HepG2 (cell line): ENCODE measurements around the gene DPEP2NB. TPM values are rescaled to one million over a fixed set of nuclear protein-coding genes. Genes with fewer than 3 reads are reported as not detected.

Source experiments
- BCL3 ChIP-seq: sonication (generic); formaldehyde crosslinking; IDR thresholded peaks from 2 replicates; pipeline ENCODE4 v1.5.1; 2020; ENCODE audit warnings: mild to moderate bottlenecking, missing genetic modification reagents, moderate library complexity
- CSRNP1 ChIP-seq: sonication (generic); formaldehyde crosslinking; IDR thresholded peaks from 2 replicates; pipeline ENCODE4 v1.8.1; 2023; ENCODE audit warnings: mild to moderate bottlenecking, missing genetic modification reagents
- FOXA1 ChIP-seq, 2 experiments: fragments of 450-650 bp in 1 of 2; sonication (generic) in 1 of 2; formaldehyde crosslinking in 1 of 2; IDR thresholded peaks; 2 replicates each; pipeline versions ENCODE4 v1.4.0 to v1.6.1; 2016 to 2020; ENCODE audit warnings: missing genetic modification reagents in 1 of 2
- HDAC2 ChIP-seq: sonication (generic); formaldehyde crosslinking; IDR thresholded peaks from 2 replicates; pipeline ENCODE4 v1.4.0; 2020; ENCODE audit warnings: missing genetic modification reagents
- HMGA1 ChIP-seq: sonication (generic); formaldehyde crosslinking; conservative IDR thresholded peaks from 2 replicates; pipeline ENCODE4 v1.4.0; 2020; ENCODE audit warnings: missing genetic modification reagents
- HOXA7 ChIP-seq: sonication (generic); formaldehyde crosslinking; IDR thresholded peaks from 2 replicates; pipeline ENCODE4 v1.8.1; 2022; ENCODE audit warnings: mild to moderate bottlenecking, missing genetic modification reagents, moderate library complexity
- KDM3A ChIP-seq: IDR thresholded peaks from 2 replicates; pipeline ENCODE4 v1.6.1; 2018; ENCODE audit warnings: low read depth, missing compliant biosample characterization
- NR2F1 ChIP-seq, 2 experiments: fragments of 450-650 bp in 1 of 2; formaldehyde crosslinking in 1 of 2; IDR thresholded peaks; 2 replicates each; pipeline versions ENCODE4 v1.5.0 to v1.6.1; 2016 to 2020; ENCODE audit warnings: mild to moderate bottlenecking in 1 of 2, missing compliant biosample characterization in 1 of 2, missing genetic modification reagents in 1 of 2, moderate library complexity in 1 of 2
- RXRA ChIP-seq: sonication (generic); formaldehyde crosslinking; IDR thresholded peaks from 2 replicates; pipeline ENCODE4 v1.5.1; 2020; ENCODE audit warnings: missing genetic modification reagents
- SP1 ChIP-seq, 2 experiments: fragments of 450-650 bp in 1 of 2; sonication (generic) in 1 of 2; formaldehyde crosslinking in 1 of 2; IDR thresholded peaks; 2 replicates each; pipeline versions ENCODE4 v1.4.0 to v1.6.1; 2016 to 2020; ENCODE audit warnings: missing genetic modification reagents in 1 of 2
- TAF1 ChIP-seq: sonication (generic); formaldehyde crosslinking; IDR thresholded peaks from 2 replicates; pipeline ENCODE4 v1.4.0; 2020; ENCODE audit warnings: missing genetic modification reagents
- ZFP82 ChIP-seq: sonication (generic); formaldehyde crosslinking; IDR thresholded peaks from 2 replicates; pipeline ENCODE4 v1.5.1; 2020; ENCODE audit warnings: mild to moderate bottlenecking, missing genetic modification reagents, borderline replicate concordance
- ZFX ChIP-seq: sonication (generic); formaldehyde crosslinking; IDR thresholded peaks from 2 replicates; pipeline ENCODE4 v1.4.0; 2020; ENCODE audit warnings: mild to moderate bottlenecking, low read depth, missing genetic modification reagents, moderate library complexity
- ZNF180 ChIP-seq: sonication (generic); formaldehyde crosslinking; IDR thresholded peaks from 2 replicates; pipeline ENCODE4 v1.4.0; 2020; ENCODE audit warnings: low read depth, missing genetic modification reagents, borderline replicate concordance
- ZNF282 ChIP-seq: fragments of 450-650 bp; IDR thresholded peaks from 2 replicates; pipeline ENCODE4 v1.6.1; 2018; ENCODE audit not compliant: partially characterized antibody
- ZNF432 ChIP-seq: sonication (generic); formaldehyde crosslinking; IDR thresholded peaks from 2 replicates; pipeline ENCODE4 v1.5.0; 2020; ENCODE audit warnings: missing genetic modification reagents, mild to moderate bottlenecking, borderline replicate concordance
- ZNF546 ChIP-seq: sonication (generic); formaldehyde crosslinking; conservative IDR thresholded peaks from 2 replicates; pipeline ENCODE4 v1.8.1; 2023; ENCODE audit warnings: mild to moderate bottlenecking, missing genetic modification reagents
- ZNF547 ChIP-seq: sonication (generic); formaldehyde crosslinking; IDR thresholded peaks from 2 replicates; pipeline ENCODE4 v1.5.1; 2020; ENCODE audit warnings: mild to moderate bottlenecking, missing genetic modification reagents
- ZNF790 ChIP-seq: sonication (generic); formaldehyde crosslinking; IDR thresholded peaks from 2 replicates; pipeline ENCODE4 v1.8.0; 2022; ENCODE audit warnings: missing genetic modification reagents, mild to moderate bottlenecking, borderline replicate concordance
- polyA plus RNA-seq, 8 experiments: library from polyadenylated mRNA; depleted of rRNA in 3 of 8; stranded (reverse) in 7 of 8; unstranded in 1 of 8; fragments of >200 nt; fragmentation: Illumina TruSeq in 4 of 8; extraction: Trizol in 4 of 8; gene quantifications; 2 replicates each; pipeline versions ENCODE4 v1.2.1 to v1.2.3, GENCODE V29; 2011 to 2016; ENCODE audit warnings: low read depth in 4 of 8, missing spikeins in 1 of 8, mixed read lengths in 1 of 8; ENCODE audit not compliant: insufficient read depth in 1 of 8
- total RNA-seq, 5 experiments: library from RNA; depleted of rRNA; stranded (reverse); fragments of >200 nt; fragmentation: Illumina TruSeq; extraction: Trizol; gene quantifications; 2 replicates each; pipeline ENCODE4 v1.2.3, GENCODE V29; 2016; ENCODE audit warnings: low read depth in 1 of 5
- TF ChIP-seq, protein P1 (sequence below): sonication (generic); formaldehyde crosslinking; IDR thresholded peaks from 2 replicates; pipeline ENCODE4 v1.4.0; 2020; ENCODE audit warnings: missing genetic modification reagents
- TF ChIP-seq, protein P2 (sequence below): sonication (generic); formaldehyde crosslinking; IDR thresholded peaks from 2 replicates; pipeline ENCODE4 v1.4.0; 2020; ENCODE audit warnings: missing genetic modification reagents
- TF ChIP-seq, protein P3 (sequence below): sonication (generic); formaldehyde crosslinking; IDR thresholded peaks from 2 replicates; pipeline ENCODE4 v1.4.0; 2020; ENCODE audit warnings: mild to moderate bottlenecking, missing genetic modification reagents

Gene DPEP2NB
- total and polyA plus RNA-seq, 2 of the 13 experiments (the other 11 are each of a cell fraction or from before 2014, with no cell fraction given), result not detected

DNA sequence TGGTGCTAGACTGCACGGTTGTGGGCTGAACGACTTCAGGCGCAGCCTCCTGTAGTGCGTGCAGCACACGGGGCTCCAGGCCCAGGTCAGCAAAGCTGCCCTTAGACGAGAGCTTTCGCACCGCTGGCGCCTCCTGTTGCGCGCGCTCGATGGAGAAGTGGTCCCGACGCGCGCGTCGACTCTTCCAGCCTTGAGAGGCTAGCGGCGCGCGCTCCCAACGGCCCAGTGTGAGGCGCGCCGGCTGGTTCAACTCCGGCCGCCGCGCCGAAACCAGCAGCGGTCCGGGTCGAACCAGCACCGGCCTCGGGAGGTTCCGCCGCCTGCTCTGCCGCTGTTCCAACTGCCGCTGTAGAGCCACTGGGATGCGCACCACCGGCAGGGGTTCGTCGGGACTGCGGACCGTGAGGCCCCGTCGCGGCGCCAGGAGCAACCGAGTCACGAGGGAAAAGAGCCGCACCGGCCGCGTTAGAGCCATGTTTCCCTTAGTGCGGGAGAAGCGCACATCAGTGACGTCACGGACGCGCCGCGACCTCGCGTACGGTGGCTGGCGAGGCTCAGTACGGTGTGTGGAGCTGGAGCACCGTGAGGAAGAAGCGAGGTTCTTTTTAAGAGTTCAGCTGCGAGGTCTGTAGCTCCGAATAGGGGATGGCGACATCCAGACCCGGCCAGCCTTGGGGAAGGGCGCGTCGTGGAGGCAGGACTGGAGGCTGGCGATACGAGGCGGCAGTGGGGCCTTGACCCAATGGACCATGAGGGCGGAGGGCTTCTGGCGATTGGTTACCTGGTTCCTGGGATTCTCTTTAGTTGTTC lies 7.2 kb upstream of the DPEP2NB start, which contains the start of the genes DDX28 and DUS2 (continued):
- TF ChIP-seq, protein P1, sequence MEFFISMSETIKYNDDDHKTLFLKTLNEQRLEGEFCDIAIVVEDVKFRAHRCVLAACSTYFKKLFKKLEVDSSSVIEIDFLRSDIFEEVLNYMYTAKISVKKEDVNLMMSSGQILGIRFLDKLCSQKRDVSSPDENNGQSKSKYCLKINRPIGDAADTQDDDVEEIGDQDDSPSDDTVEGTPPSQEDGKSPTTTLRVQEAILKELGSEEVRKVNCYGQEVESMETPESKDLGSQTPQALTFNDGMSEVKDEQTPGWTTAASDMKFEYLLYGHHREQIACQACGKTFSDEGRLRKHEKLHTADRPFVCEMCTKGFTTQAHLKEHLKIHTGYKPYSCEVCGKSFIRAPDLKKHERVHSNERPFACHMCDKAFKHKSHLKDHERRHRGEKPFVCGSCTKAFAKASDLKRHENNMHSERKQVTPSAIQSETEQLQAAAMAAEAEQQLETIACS (CRISPR knock-in tag), result peak; percentile 92
- TF ChIP-seq CSRNP1 (CRISPR knock-in tag) (peak; percentile 98; the same call in 1 of the 2 replicates), ZNF432 (CRISPR knock-in tag) (no peak; the same call in 1 of the 2 replicates), NR2F1 (CRISPR knock-in tag; IDR thresholded peaks at IDR 0.05) (peak in 1 of 2 experiments; percentile 64; a peak in 3 of 4 replicates), ZNF282 (no peak), HDAC2 (peak; percentile 99), RXRA (CRISPR knock-in tag) (peak; percentile 89), ZNF546 (peak; percentile 94), HOXA7 (CRISPR knock-in tag) (no peak), ZFP82 (CRISPR knock-in tag) (peak; percentile 98; the same call in 1 of the 2 replicates), ZFX (peak; percentile 99), HMGA1 (CRISPR knock-in tag) (no peak), TAF1 (CRISPR knock-in tag) (peak; percentile 98), ZNF790 (peak; percentile 90; the same call in 1 of the 2 replicates), FOXA1 (IDR thresholded peaks at IDR 0.05) (no peak), FOXA1 (CRISPR knock-in tag; IDR thresholded peaks at IDR 0.05) (peak; percentile 76), KDM3A (CRISPR knock-in tag) (peak; percentile 98), SP1 (IDR thresholded peaks at IDR 0.05) (no peak), SP1 (CRISPR knock-in tag; IDR thresholded peaks at IDR 0.05) (peak; percentile 85), ZNF180 (CRISPR knock-in tag) (no peak; the same call in 1 of the 2 replicates), BCL3 (CRISPR knock-in tag) (peak; percentile 35), ZNF547 (CRISPR knock-in tag) (no peak)
- TF ChIP-seq, protein P2, sequence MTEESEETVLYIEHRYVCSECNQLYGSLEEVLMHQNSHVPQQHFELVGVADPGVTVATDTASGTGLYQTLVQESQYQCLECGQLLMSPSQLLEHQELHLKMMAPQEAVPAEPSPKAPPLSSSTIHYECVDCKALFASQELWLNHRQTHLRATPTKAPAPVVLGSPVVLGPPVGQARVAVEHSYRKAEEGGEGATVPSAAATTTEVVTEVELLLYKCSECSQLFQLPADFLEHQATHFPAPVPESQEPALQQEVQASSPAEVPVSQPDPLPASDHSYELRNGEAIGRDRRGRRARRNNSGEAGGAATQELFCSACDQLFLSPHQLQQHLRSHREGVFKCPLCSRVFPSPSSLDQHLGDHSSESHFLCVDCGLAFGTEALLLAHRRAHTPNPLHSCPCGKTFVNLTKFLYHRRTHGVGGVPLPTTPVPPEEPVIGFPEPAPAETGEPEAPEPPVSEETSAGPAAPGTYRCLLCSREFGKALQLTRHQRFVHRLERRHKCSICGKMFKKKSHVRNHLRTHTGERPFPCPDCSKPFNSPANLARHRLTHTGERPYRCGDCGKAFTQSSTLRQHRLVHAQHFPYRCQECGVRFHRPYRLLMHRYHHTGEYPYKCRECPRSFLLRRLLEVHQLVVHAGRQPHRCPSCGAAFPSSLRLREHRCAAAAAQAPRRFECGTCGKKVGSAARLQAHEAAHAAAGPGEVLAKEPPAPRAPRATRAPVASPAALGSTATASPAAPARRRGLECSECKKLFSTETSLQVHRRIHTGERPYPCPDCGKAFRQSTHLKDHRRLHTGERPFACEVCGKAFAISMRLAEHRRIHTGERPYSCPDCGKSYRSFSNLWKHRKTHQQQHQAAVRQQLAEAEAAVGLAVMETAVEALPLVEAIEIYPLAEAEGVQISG, result peak; percentile 95
- TF ChIP-seq, protein P3, sequence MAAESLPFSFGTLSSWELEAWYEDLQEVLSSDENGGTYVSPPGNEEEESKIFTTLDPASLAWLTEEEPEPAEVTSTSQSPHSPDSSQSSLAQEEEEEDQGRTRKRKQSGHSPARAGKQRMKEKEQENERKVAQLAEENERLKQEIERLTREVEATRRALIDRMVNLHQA (CRISPR knock-in tag), result no peak
